Breast epithelium (tissue), 4 donors: ENCODE results near the gene VIL1. TPM values are rescaled to one million over a fixed set of nuclear protein-coding genes. Genes with fewer than 3 reads are reported as not detected.

Experiments
- DNase-seq, 2 donors: peaks; one replicate each; pipeline ENCODE4 v3.0.0-alpha.2; 2019; ENCODE audit warnings: low spot score in 2 of 2
- H3K27ac ChIP-seq, 2 donors: fragments of 200-600 bp; sonication (generic) in 1 of 2; one replicate each; pipeline ENCODE4 v1.5.1; 2016 to 2019; ENCODE audit warnings: mild to moderate bottlenecking in 1 of 2
- H3K27me3 ChIP-seq, 2 donors: fragments of 200-600 bp; sonication (generic) in 1 of 2; one replicate each; pipeline versions ENCODE4 v1.5.1 to v1.6.0; 2017 to 2019; ENCODE audit warnings: control low read depth in 1 of 2, mild to moderate bottlenecking in 1 of 2
- H3K36me3 ChIP-seq: fragments of 200-600 bp; one replicate; pipeline ENCODE4 v1.5.1; 2019
- H3K4me1 ChIP-seq, 2 donors: fragments of 200-600 bp; sonication (generic); one replicate each; pipeline ENCODE4 v1.5.1; 2016 to 2019; ENCODE audit warnings: control low read depth in 1 of 2
- H3K4me3 ChIP-seq, 3 donors: fragments of 200-600 bp; sonication (generic); 1 replicate in 2 of 3; 2 replicates in 1 of 3; pipeline ENCODE4 v1.5.1; 2016 to 2019; ENCODE audit warnings: mild to moderate bottlenecking in 3 of 3, moderate library complexity in 2 of 3
- H3K9me3 ChIP-seq, 2 donors: fragments of 200-600 bp; sonication (generic) in 1 of 2; one replicate each; pipeline ENCODE4 v1.5.1; 2016 to 2019; ENCODE audit warnings: control low read depth in 1 of 2
- POLR2A ChIP-seq: fragments of 450-650 bp; IDR thresholded peaks from one replicate; pipeline ENCODE4 v1.6.1; 2016; ENCODE audit warnings: antibody characterized with exemption, mild to moderate bottlenecking, moderate library complexity
- POLR2AphosphoS5 ChIP-seq, 3 donors: sonication (generic); formaldehyde crosslinking; IDR thresholded peaks; one replicate each; pipeline ENCODE4 v1.6.1; 2017; ENCODE audit warnings: antibody characterized with exemption in 3 of 3
- intact Hi-C: fragments of 100-400 bp; cut with DNase I; formaldehyde crosslinking; loops from one replicate; pipeline ENCODE4 v1.15.1; 2023; ENCODE audit warnings: low total_unique reads
- total RNA-seq, 3 donors: library from RNA; depleted of rRNA; stranded (reverse); fragments of >200 nt; gene quantifications; one replicate each; pipeline ENCODE4 v1.1.0, GENCODE V29; 2016
- TF ChIP-seq, protein P1 (sequence below), 3 donors: fragments of 450-650 bp; IDR thresholded peaks; one replicate each; pipeline ENCODE4 v1.5.1; 2016 to 2017; ENCODE audit warnings: antibody characterized with exemption in 3 of 3, mild to moderate bottlenecking in 3 of 3, moderate library complexity in 3 of 3

The VIL1 gene
- total RNA-seq, 3 donors from 2014 or later = under 0.01 to 2.9 TPM; not detected in 1

DNA sequence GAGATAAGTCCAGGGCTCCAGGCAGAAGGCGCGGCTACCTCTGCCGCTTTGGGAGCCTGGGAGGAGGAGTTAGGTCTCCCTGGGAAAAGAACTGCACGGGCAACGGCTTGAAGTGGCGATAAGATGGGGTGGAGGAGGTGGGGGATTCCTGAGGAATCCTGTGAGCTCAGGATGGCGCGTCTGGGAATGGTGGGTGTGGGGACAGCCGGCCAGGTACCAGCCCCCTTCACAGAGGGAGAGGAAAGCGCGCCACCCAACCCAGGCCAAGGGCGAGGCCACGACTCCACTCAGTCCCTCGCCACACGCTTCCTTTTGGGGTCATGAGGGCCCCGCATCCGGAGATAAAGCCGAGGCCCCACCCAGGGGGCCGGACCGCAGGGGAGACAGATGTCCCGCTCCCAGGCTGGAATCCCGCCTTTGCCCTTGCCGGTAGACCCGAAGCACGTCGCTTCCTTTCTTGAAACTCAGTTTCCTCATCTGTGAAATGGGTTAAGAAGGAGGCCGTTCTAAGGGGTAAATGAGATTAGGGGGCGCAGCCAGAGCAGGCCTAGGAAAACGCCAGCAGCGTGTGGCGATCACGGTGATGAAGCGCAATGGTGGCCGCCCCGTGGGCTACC lies 21.0 kb upstream of the VIL1 start:
- peaks cover 10 to 11% of the 10 kb centered on the region in 2 donors for H3K4me1 ChIP-seq
- no peak for DNase-seq
- intact Hi-C loops = loop anchor here (2.0 kb wide), 1 partner anchor 105 kb away; the partner anchor contains the start of gene TMBIM1
- peak overlapping the region; percentile 97 to 99 for H3K27ac ChIP-seq
- H3K36me3 ChIP-seq = no peaks in the 10 kb centered on the region
- TF ChIP-seq POLR2A (peak; percentile 40), POLR2AphosphoS5 (IDR thresholded peaks at IDR 0.05) (peak in 2 of 3 donors; percentile 16 to 49)
- TF ChIP-seq, protein P1, sequence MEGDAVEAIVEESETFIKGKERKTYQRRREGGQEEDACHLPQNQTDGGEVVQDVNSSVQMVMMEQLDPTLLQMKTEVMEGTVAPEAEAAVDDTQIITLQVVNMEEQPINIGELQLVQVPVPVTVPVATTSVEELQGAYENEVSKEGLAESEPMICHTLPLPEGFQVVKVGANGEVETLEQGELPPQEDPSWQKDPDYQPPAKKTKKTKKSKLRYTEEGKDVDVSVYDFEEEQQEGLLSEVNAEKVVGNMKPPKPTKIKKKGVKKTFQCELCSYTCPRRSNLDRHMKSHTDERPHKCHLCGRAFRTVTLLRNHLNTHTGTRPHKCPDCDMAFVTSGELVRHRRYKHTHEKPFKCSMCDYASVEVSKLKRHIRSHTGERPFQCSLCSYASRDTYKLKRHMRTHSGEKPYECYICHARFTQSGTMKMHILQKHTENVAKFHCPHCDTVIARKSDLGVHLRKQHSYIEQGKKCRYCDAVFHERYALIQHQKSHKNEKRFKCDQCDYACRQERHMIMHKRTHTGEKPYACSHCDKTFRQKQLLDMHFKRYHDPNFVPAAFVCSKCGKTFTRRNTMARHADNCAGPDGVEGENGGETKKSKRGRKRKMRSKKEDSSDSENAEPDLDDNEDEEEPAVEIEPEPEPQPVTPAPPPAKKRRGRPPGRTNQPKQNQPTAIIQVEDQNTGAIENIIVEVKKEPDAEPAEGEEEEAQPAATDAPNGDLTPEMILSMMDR (IDR thresholded peaks at IDR 0.05) = no peak
- no peaks in the 10 kb centered on the region for H3K27me3 ChIP-seq
- peak overlapping the region; percentile 97 to 100 (median 98) for H3K4me3 ChIP-seq
- no peaks in the 10 kb centered on the region for H3K9me3 ChIP-seq

DNA sequence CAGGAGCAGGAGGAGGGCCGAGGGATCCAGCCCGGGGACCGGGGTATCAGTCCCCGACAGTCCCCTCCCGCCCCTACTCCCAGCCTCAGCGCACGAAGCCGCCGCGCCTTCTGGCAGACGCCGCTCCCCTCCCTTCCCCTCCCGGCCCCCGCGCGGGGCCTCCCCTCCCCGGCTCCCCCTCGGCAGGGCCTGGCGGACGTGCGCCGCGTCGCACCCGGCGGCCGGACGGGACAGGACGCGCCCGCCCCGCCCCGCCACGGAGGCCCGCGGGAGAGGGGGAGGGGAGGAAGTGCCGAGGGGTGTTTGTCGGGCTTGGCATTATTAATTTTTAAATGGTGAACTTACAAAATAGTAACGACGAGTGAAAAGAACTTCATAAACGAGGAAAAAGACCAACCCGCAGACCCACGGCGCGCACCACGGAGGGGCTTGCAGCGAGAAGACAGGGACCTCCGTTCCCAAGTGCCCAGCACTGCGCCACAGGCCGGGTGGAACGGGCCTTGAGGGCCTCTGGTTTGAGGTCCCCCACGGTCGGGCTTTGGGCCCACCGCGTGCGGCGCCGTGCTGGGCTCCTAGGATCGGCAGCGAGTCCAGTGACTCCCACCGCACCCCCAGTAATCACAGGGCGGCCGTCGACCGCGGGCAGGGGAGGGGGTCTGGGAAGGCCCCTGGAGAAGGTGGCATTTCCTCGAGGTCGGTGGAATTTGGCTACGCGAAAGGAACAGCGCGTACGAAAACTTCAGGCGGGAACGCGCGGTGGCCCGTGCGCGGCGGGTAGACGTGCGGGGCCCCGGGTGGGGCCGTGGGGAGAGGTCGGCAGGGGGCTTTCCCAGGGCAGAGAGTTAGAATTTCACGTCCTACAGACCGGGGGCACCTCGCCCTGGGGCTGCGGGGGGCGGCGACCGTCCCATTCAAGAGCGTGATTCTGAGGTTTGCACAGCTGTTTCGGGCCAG lies 20.2 kb upstream of the VIL1 start:
- H3K27me3 ChIP-seq = no peaks in the 10 kb centered on the region
- TF ChIP-seq, protein P1 (IDR thresholded peaks at IDR 0.05) = no peak
- TF ChIP-seq POLR2AphosphoS5 (IDR thresholded peaks at IDR 0.05) = no peak
- no peak for TF ChIP-seq POLR2A
- H3K36me3 ChIP-seq = no peaks in the 10 kb centered on the region
- DNase-seq = peak; percentile 80 to 82
- H3K9me3 ChIP-seq = no peaks in the 10 kb centered on the region
- peaks cover 10 to 11% of the 10 kb centered on the region in 2 donors for H3K4me1 ChIP-seq
- intact Hi-C loops = no loop called here
- H3K4me3 ChIP-seq = peak overlapping the region; percentile 97 to 100 (median 98)
- H3K27ac ChIP-seq = peak overlapping the region; percentile 97 to 99

DNA sequence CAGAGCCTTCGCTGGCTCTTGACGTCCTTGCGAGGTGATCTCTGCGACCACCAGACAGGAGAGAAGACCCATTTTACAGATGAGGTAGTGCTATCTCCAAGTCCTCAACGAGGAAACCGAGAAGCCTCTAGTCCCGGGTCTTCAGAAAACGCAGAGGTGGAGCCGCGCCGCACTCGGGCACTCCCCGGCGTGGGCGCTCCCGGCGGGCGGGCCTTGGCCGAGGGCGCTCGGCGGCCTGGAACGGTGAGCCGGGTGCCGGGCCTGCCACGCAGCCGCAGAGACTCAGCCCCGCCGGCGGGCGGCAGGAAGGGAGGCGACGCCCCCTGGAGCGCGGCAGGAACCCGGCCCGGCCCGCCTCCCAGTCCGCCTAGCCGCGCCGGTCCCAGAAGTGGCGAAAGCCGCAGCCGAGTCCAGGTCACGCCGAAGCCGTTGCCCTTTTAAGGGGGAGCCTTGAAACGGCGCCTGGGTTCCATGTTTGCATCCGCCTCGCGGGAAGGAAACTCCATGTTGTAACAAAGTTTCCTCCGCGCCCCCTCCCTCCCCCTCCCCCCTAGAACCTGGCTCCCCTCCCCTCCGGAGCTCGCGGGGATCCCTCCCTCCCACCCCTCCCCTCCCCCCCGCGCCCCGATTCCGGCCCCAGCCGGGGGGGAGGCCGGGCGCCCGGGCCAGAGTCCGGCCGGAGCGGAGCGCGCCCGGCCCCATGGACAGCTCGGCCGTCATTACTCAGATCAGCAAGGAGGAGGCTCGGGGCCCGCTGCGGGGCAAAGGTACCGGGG lies 19.3 kb upstream of the VIL1 start, which contains the start of gene CTDSP1:
Gene CTDSP1, plus strand, starts transcription at position 478 of the 776 bp plus-strand sequence. Its CDS starts 223 bp downstream, at position 701.
- Histone ChIP-seq H3K4me1 (peaks cover 10 to 11% of the 10 kb centered on the region in 2 donors), H3K4me3 (peak within 1 kb of the TSS; percentile 97 to 100 (median 98)), H3K9me3 (no peaks in the 10 kb centered on the region), H3K27me3 (no peaks in the 10 kb centered on the region), H3K27ac (peak within 1 kb of the TSS; percentile 97 to 99), H3K36me3 (no peaks in the 10 kb centered on the region)
- intact Hi-C loops = loop anchor here (5.0 kb wide), 1 partner anchor 863 kb away; no protein-coding TSS in a partner anchor
- TF ChIP-seq POLR2A (no peak), POLR2AphosphoS5 (IDR thresholded peaks at IDR 0.05) (peak; percentile 57 to 82 (median 70))
- DNase-seq = peak; percentile 95 to 98

DNA sequence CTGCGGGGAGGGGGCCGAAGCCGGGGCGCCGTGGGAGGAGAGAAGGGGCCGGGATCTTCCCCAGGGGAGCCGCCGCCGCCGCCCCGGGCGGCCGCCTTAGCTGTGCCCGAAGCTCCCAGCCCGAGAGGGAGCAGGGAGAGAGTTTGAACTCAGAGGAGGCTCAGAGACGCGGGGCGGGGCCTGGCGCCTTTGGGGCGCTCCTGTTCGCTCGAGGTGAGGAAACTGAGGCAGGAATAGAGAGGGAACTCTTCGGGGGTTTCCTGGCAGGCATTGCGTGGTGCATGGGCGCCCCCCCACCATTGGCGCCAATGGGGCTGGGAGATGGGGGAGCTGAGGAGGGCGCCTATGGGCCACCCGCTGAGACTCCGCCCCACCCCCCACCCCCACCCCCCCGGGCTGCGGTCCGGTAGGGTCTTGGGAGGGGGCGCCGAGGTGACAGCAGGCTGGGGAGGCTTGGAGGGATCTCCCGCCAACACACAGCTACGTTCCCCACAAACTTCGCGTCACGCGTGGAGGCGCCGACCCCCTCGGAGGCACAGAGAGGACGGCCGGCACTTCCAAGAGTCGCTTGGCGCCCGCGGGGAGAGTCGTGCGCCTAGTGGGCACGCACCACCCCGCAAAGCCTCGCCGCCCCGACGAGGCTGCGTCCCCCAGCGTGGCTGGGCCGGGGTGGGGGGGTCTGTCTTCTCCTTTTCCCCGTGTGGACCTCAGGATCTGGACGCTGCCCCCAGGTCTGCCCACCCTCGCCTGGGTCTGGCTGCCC lies 18.6 kb upstream of the VIL1 start:
- no peaks in the 10 kb centered on the region for H3K27me3 ChIP-seq
- H3K4me3 ChIP-seq = peak overlapping the region; percentile 97 to 100 (median 98)
- H3K36me3 ChIP-seq = no peaks in the 10 kb centered on the region
- H3K9me3 ChIP-seq = no peaks in the 10 kb centered on the region
- DNase-seq = no peak
- peak overlapping the region; percentile 97 to 99 for H3K27ac ChIP-seq
- TF ChIP-seq, protein P1 (IDR thresholded peaks at IDR 0.05) = no peak
- TF ChIP-seq POLR2AphosphoS5 (IDR thresholded peaks at IDR 0.05) = no peak
- TF ChIP-seq POLR2A = no peak
- intact Hi-C loops = loop anchor here (5.0 kb wide), 1 partner anchor 862 kb away; no protein-coding TSS in a partner anchor
- H3K4me1 ChIP-seq = peaks cover 10 to 15% of the 10 kb centered on the region in 2 donors
